Activated T-helper 1 cell treated with anti-CD3 and anti-CD28 coated beads, Interleukin-12 subunit alpha, Interleukin-12 subunit beta, Interleukin-2, Interleukin-4 antibody, amounts not matched to agents 30 ng/mL and 10 ng/mL and 1 ng/mL, durations not matched to agents 14 hours and 24 hours and 36 hours (primary cell): Measurements from ENCODE around the gene MYO18A. TPM values are rescaled to one million over a fixed set of nuclear protein-coding genes. Genes with fewer than 3 reads are reported as not detected.

Source experiments
- DNase-seq: peaks from one replicate; pipeline ENCODE4 v3.0.0; 2021; ENCODE audit warnings: low spot score
- H3K27ac Mint-ChIP-seq: one replicate; pipeline ENCODE4 v1.8.0; 2021; ENCODE audit warnings: mild to moderate bottlenecking, mixed read lengths
- H3K27me3 Mint-ChIP-seq: one replicate; pipeline ENCODE4 v1.8.0; 2022; ENCODE audit warnings: mild to moderate bottlenecking, moderate library complexity, mixed read lengths; ENCODE audit not compliant: insufficient read depth
- H3K36me3 Mint-ChIP-seq: one replicate; pipeline ENCODE4 v1.8.0; 2021; ENCODE audit warnings: low read depth, mixed read lengths
- H3K4me1 Mint-ChIP-seq: one replicate; pipeline ENCODE4 v1.8.0; 2021; ENCODE audit warnings: low read depth, mixed read lengths
- H3K4me3 Mint-ChIP-seq: one replicate; pipeline ENCODE4 v1.8.0; 2021; ENCODE audit warnings: mild to moderate bottlenecking, moderate library complexity, mixed read lengths
- H3K9me3 Mint-ChIP-seq: one replicate; pipeline ENCODE4 v1.8.0; 2021; ENCODE audit warnings: mixed read lengths
- intact Hi-C: fragments of 100-400 bp; cut with micrococcal nuclease; formaldehyde crosslinking; loops from one replicate; pipeline ENCODE4 v1.15.1; 2024
- total RNA-seq: library from RNA; stranded (reverse); gene quantifications from 2 replicates; pipeline ENCODE4 v1.2.3, GENCODE V29; 2022

Gene MYO18A
- total RNA-seq, 1 donor from 2014 or later = 40.5 TPM

DNA sequence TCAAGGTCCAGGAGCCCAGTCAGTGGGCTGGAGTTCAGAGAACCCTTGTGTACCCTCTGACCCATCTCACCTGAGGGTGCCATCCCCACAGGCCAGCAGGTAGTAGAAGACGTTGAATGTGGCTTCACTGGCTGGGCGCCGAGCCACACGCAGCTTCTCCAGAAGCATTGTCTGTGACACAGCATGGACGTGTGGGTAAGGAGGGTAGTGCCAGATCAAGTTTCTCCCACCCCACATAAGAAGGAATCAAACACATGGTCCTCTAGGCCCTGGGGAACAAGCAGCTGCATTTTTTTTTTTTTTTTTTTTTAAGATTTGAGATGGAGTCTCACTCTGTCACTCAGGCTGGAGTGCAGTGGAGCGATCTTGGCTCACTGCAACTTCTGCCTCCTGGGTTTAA, 60.9 kb downstream of the MYO18A start:
- intact Hi-C loops = loop anchor here (10.0 kb wide), 1 partner anchor 354 kb away; no protein-coding TSS in a partner anchor
- Mint-ChIP-seq H3K9me3 (no peaks in the 10 kb centered on the region), H3K4me1 (no peaks in the 10 kb centered on the region), H3K27ac (no peak overlapping the region), H3K4me3 (no peak overlapping the region), H3K36me3 (peaks cover 23% of the 10 kb centered on the region), H3K27me3 (no peaks in the 10 kb centered on the region)
- no peak for DNase-seq

DNA sequence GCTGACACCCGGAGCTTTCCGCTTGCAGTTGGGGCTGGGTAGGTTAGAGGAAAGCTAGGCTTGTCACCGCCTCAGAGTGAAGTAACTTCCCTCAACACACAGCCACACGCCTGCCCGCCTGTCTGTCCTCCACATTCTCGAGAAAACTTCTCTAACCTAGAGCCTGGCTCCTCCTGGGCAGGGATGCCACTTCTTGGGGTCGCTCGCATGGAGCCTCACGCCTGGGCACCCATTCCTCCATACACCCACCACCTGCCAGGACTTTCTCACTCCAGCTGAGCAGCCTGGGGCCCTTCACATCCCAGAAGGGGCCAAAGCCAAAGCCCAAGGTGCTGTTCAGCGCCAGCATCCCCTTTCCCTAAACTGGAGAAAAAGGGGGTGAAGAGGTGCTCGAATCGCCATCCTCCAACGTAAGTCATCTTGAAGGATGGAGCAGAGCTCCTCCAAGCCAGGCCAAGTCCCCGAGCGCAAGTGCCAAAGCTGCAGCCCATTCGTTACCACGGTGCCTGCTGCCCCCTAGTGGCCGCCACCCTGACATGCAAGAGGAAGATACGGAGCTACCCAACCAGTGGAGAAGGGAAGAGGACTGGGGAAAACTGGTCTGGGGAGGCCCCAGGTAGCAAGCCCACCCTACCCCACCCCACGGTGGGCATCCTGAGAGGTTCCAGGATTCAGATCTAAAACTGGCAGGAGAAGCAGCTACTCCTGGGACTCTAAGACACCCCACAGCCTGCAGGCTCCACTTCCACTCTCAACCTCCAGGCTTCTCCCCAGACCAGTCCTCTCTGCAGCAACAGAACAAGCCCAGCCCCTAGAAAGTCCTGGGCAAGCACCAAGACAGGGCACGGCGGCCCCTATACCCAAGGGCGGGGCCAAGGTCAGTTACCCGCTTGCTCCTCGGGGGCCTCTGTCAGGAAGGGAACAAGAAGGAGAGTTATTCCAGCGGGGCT, 63.1 kb downstream of the MYO18A start:
- peaks cover 29% of the 10 kb centered on the region for H3K36me3 Mint-ChIP-seq
- intact Hi-C loops = loop anchor here (1.0 to 10.0 kb wide), 3 partner anchors 152 to 390 kb away; partner anchors contain the start of gene TLCD1
- peak; percentile 59 for DNase-seq
- no peaks in the 10 kb centered on the region for H3K4me1 Mint-ChIP-seq
- H3K27ac Mint-ChIP-seq = no peak overlapping the region
- H3K4me3 Mint-ChIP-seq = no peak overlapping the region
- H3K27me3 Mint-ChIP-seq = no peaks in the 10 kb centered on the region
- no peaks in the 10 kb centered on the region for H3K9me3 Mint-ChIP-seq

DNA sequence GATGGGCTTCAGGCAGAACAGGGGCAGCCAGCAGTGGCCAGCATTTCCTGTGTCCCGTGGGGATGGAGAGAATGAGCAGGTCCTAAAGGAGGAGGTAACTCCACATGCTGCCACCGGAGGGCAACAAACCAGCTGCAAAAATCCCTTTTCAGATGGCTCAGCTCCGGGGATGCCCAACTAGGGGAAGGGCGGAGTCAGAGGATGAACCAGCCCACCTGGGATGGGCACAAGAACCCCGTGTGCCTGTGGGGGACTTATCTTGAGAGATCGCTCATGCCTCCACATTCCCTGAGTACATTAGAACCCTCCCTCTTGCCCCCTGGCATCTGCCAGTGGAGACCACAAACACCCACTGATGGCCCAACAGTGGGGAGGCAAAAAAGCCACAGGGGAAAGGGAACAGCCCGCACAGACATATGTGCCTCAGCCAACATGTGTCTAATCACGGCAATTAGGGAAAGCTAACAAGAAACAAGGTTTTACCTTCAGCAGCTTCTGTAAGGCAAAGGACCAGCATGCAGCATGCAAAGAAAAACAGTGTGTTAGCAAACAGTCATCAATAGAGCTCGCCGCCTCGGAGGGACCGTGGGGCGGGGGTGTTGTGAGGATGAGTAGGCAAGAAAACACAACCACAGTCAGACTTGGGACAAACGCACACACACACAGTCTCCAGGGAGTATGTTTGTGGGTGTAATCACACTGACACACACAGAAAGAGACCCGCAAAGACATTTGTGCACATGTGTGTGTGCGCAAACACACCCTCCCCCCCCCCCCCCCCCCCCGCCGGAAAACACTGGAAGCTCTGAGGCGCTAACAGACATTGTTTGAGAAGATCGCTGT, 64.0 kb downstream of the MYO18A start:
- no peak overlapping the region for H3K4me3 Mint-ChIP-seq
- peak; percentile 14 for DNase-seq
- H3K27ac Mint-ChIP-seq = no peak overlapping the region
- H3K4me1 Mint-ChIP-seq = no peaks in the 10 kb centered on the region
- intact Hi-C loops = loop anchor here (2.0 to 10.0 kb wide), 2 partner anchors 351 to 389 kb away; partner anchors contain the start of gene TLCD1
- H3K9me3 Mint-ChIP-seq = no peaks in the 10 kb centered on the region
- H3K27me3 Mint-ChIP-seq = no peaks in the 10 kb centered on the region
- peaks cover 25% of the 10 kb centered on the region for H3K36me3 Mint-ChIP-seq

DNA sequence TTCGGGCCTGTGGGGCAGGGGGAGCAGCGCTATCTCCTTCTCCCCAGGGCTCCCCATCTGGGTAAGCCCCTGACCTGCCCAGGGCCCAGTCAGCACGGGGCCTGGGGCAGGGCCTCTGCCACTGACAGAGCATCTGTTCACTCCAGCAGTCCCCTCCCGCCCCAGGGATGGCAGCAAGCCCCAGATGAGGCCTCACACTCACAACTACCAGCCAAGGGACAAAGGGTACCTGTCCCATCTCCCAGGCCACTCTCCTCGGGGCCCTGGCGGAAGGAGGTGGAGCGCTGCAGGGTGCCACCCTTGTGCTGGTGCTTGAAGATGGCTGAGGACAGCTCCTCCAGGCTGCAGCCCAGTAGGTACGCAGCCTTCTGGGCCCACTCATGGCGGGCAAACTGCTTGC, 64.8 kb downstream of the MYO18A start:
- Mint-ChIP-seq H3K27me3 (no peaks in the 10 kb centered on the region), H3K27ac (no peak overlapping the region), H3K4me1 (no peaks in the 10 kb centered on the region), H3K4me3 (no peak overlapping the region), H3K36me3 (peaks cover 24% of the 10 kb centered on the region), H3K9me3 (no peaks in the 10 kb centered on the region)
- intact Hi-C loops = loop anchor here (10.0 kb wide), 1 partner anchor 351 kb away; no protein-coding TSS in a partner anchor
- no peak for DNase-seq

DNA sequence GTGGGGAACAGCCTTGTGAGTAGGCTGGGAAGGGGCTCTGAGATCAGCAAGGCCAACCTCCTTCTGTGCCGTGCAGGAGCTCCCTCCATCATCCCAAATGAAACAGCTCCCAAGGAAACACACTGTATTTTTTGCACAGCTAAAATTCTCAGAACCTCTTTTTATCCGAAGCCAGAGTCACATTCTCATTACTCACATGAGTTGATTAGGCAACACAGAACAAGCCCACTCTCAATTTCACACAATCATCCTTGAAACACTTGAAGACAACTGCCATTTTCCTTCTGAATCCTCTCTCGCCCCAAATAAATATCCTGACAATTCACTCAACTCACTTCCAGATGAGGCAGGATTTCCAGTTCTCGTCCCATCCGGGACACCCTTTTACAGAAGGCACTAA, 66.1 kb downstream of the MYO18A start:
- Mint-ChIP-seq H3K27ac (no peak overlapping the region), H3K27me3 (no peaks in the 10 kb centered on the region), H3K9me3 (no peaks in the 10 kb centered on the region), H3K4me3 (no peak overlapping the region), H3K4me1 (no peaks in the 10 kb centered on the region), H3K36me3 (peaks cover 24% of the 10 kb centered on the region)
- intact Hi-C loops = loop anchor here (10.0 kb wide), 1 partner anchor 349 kb away; no protein-coding TSS in a partner anchor
- no peak for DNase-seq

DNA sequence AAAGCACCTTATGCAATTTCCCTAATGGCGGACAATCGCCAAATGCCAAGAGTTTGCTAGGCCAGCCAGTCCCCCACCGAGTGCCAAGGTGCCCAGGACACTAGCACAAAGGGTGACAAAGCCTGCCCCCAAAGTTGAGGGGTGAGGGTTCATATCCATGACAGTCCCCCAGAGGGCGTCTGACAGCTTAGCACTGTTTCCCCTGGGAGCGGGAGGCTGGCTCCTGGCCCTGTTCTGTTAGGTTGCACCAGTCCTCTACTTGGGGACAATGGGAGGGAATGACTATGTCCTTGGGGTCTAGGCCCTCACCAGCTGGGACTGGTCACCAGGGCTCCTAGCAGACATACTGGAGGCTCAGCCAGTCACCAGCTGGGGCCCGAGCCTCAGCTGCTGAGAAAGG, 66.9 kb downstream of the MYO18A start:
- no peak for DNase-seq
- intact Hi-C loops = loop anchor here (10.0 kb wide), 1 partner anchor 349 kb away; no protein-coding TSS in a partner anchor
- H3K9me3 Mint-ChIP-seq = no peaks in the 10 kb centered on the region
- H3K27ac Mint-ChIP-seq = no peak overlapping the region
- H3K4me1 Mint-ChIP-seq = no peaks in the 10 kb centered on the region
- H3K27me3 Mint-ChIP-seq = no peaks in the 10 kb centered on the region
- H3K36me3 Mint-ChIP-seq = peaks cover 20% of the 10 kb centered on the region
- no peak overlapping the region for H3K4me3 Mint-ChIP-seq

DNA sequence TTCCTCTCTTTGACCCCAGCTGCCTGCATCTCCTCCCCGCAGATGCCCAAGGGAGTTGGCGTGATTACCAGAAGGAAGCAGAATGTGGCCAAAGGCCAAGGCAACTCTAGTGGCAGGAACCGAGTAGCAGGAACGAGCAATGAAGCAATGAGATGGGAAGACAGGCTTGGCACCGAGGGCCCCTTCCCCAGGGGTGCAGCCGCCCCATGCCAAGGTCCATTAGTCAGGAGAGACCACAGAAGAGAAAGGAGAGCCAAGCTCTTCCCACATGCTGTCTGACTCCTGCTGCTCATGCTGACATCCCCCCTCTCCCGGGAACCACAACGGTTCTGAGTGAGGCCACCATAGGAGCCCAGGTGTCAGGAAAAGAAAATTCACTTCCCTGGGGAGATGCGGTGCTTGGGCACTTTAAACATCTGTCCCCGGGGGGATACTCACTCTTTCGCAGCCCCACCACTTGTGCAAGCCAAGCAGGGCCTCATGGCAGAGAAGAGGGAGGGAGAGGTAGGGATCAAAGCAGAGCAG, 67.4 kb downstream of the MYO18A start:
- no peak overlapping the region for H3K27ac Mint-ChIP-seq
- no peak overlapping the region for H3K4me3 Mint-ChIP-seq
- H3K36me3 Mint-ChIP-seq = peaks cover 22% of the 10 kb centered on the region
- no peaks in the 10 kb centered on the region for H3K9me3 Mint-ChIP-seq
- H3K27me3 Mint-ChIP-seq = no peaks in the 10 kb centered on the region
- H3K4me1 Mint-ChIP-seq = no peaks in the 10 kb centered on the region
- DNase-seq = no peak
- intact Hi-C loops = loop anchor here (1.0 to 10.0 kb wide), 2 partner anchors 148 to 348 kb away; no protein-coding TSS in a partner anchor

DNA sequence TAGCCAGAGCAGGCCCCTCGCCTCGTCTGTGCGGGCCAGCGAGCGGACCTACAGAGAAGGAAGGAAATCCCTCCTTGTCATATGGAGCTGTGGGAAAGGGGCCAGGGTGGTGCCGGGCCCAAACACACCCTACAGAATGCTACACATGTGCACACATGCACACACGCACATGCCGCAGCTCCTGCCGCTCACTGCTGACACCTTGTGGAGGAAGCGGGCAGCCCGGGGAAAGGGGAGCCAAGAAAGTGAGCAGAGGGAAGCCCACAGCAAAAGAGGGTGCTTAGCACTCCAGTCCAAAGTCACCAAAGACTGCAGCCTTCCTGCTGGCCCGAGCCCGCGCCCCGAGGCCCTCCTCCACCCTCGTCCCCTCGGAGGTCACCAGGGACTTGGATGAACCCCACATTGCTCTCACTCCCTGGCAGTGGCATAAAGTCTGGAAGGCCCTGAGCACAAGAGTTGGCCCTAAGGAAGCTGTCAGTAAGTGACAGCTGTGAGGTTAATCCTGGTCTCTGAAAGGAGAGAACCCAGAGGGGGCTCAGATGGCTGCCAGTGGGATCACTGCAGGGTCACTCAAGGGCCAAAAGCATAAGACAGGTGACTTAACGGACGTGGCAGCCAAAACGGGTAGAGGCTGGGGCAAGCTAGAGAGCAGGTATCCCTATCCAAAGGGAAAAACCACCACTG, 68.2 kb downstream of the MYO18A start:
- Mint-ChIP-seq H3K4me3 (no peak overlapping the region), H3K9me3 (no peaks in the 10 kb centered on the region), H3K36me3 (peaks cover 22% of the 10 kb centered on the region), H3K4me1 (no peaks in the 10 kb centered on the region), H3K27ac (no peak overlapping the region), H3K27me3 (no peaks in the 10 kb centered on the region)
- intact Hi-C loops = loop anchor here (1.0 to 10.0 kb wide), 2 partner anchors 147 to 347 kb away; no protein-coding TSS in a partner anchor
- DNase-seq = peak; percentile 41

DNA sequence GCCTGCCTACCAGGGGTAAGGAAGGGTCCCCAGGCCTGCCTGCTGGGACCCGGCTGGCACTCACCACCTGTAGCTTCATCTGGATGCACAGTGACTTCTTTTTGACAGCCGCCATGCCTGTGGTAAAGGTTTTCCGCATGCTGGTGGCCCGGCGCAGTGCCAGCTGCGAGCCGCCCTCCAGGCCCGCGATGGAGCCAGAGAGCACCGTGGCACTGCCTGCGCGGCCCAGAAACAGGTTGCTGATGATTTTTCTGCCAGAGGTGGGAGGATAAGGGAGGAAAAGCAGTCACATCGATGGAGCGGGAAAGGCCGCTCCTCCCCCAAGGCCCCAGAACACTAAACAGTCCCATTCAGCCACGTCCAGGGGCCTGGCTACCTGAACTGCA, 69.8 kb downstream of the MYO18A start:
- Mint-ChIP-seq H3K36me3 (peaks cover 29% of the 10 kb centered on the region), H3K9me3 (no peaks in the 10 kb centered on the region), H3K27me3 (no peaks in the 10 kb centered on the region), H3K27ac (peak overlapping the region; percentile 29), H3K4me3 (no peak overlapping the region), H3K4me1 (no peaks in the 10 kb centered on the region)
- DNase-seq = no peak
- intact Hi-C loops = loop anchor here (10.0 kb wide), 1 partner anchor 346 kb away; no protein-coding TSS in a partner anchor

DNA sequence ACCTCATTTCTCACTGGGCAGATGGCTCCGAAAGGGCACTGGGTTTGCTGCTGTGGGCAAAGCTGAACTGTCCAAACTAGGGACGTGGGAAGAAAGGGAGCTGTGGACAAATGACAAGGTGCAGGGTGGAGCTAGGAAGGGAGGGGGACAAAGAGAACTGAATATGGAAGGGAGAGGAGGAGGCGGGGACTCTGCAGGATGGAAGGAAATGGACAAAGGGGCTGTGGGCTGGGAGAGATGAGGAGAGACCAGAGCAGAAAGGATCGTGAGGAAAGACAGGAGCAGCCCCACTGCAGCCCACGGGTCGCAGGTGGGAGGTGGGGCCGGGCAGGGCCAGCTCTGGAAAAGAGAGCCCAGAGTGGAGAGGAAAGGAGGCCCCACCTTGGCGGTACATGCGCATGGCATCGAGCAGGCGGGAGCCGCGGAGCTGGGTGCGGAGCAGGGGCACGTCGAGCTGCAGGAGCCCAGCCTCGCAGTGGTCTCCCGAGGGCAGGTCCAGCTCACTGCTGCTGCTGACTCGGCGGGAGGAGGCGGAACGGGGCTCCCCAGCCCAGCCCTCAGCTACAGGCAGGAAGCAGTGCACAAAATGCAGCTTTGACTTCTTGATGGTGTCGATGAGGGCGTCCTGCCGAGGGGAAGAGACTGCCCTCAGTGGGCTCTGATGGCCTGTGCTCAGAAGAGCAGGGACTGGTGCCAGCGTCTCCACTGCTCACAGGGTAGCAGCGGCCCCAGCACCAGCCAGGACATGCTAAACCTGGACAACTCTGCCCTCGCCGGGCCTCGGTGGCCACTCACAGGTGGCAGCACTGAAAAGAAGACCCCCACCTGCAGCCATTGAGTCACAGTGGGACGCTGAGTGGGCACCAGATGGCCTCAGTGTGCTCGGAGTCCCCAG, 70.5 kb downstream of the MYO18A start:
- no peak for DNase-seq
- no peak overlapping the region for H3K27ac Mint-ChIP-seq
- H3K4me1 Mint-ChIP-seq = no peaks in the 10 kb centered on the region
- H3K4me3 Mint-ChIP-seq = no peak overlapping the region
- H3K9me3 Mint-ChIP-seq = no peaks in the 10 kb centered on the region
- intact Hi-C loops = loop anchor here (10.0 kb wide), 1 partner anchor 345 kb away; no protein-coding TSS in a partner anchor
- peaks cover 30% of the 10 kb centered on the region for H3K36me3 Mint-ChIP-seq
- H3K27me3 Mint-ChIP-seq = no peaks in the 10 kb centered on the region

DNA sequence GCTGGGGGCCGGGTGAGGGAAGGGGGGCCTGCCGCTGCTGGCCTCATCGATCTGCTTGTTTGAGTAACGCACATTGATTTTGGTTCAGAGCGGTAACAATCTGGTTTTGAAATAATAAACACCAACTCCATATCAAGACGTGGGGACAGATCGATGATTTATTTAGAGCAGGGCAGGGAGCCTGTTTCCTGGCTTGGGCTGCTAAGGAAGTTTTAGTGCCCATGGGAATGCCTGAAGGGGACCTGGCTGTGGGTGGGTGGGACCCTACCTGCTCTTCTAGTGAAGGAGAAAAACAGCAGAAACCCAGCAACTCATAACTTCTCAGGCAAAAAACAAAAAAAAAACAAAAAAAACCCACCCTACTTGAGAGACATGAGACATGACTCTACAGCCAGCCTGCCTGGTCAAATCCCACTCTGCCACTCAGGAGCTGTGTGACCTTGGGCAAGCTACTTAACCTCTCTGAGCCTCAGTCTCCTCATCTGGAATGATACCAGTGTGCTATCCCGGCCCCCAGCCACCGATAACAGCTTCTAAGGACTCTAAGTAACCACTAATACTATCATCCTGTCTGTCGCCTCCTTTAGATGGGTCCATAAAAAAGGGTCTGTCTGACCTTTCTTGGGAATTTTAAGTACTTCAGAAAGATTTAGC, 71.2 kb downstream of the MYO18A start:
- intact Hi-C loops = no loop called here
- Mint-ChIP-seq H3K4me3 (no peak overlapping the region), H3K9me3 (no peaks in the 10 kb centered on the region), H3K27me3 (no peaks in the 10 kb centered on the region), H3K36me3 (peaks cover 31% of the 10 kb centered on the region), H3K4me1 (no peaks in the 10 kb centered on the region), H3K27ac (peak overlapping the region; percentile 23)
- DNase-seq = no peak
